ENCODE results near the gene PAX3.

Gene PAX3

GRCh38 chr2:222309766-222310165 lies 11.0 kb upstream of the PAX3 start:
- no peak for DNase-seq

- peak in 1 of 2 donors; percentile 39 for DNase-seq
Observed at GRCh38 chr2:222309361-222309760, 10.6 kb upstream of the PAX3 start.

GRCh38 chr2:222307978-222308730 lies 9.4 kb upstream of the PAX3 start:
- peak in 1 of 2 donors; percentile 50 for DNase-seq

GRCh38 chr2:222307143-222307756 lies 8.5 kb upstream of the PAX3 start:
- DNase-seq, result no peak

- no peak for DNase-seq
Observed at GRCh38 chr2:222306393-222307142, 7.8 kb upstream of the PAX3 start.

GRCh38 chr2:222305516-222306392 lies 7.0 kb upstream of the PAX3 start:
- peak; percentile 32 to 39 for DNase-seq

- no peak for DNase-seq
Observed at GRCh38 chr2:222304737-222305515, 6.1 kb upstream of the PAX3 start.

- DNase-seq, result peak; percentile 43 to 50
Observed at GRCh38 chr2:222303828-222304736, 5.3 kb upstream of the PAX3 start.

- DNase-seq, result no peak
Observed at GRCh38 chr2:222303045-222303827, 4.4 kb upstream of the PAX3 start.

GRCh38 chr2:222302178-222303018 lies 3.6 kb upstream of the PAX3 start:
- DNase-seq, result no peak

- DNase-seq, result no peak
Observed at GRCh38 chr2:222301796-222302118, 3.0 kb upstream of the PAX3 start.

GRCh38 chr2:222301053-222301795 lies 2.4 kb upstream of the PAX3 start:
- no peak for DNase-seq

GRCh38 chr2:222300726-222301052 lies 1.9 kb upstream of the PAX3 start:
- DNase-seq, result no peak

- DNase-seq, result no peak
Observed at GRCh38 chr2:222299906-222300725, 1.3 kb upstream of the PAX3 start.

- DNase-seq, result peak in 1 of 2 donors; percentile 26
Observed at GRCh38 chr2:222298001-222298310, 842 bp downstream of the PAX3 start.

- DNase-seq, result no peak
Observed at GRCh38 chr2:222297600-222297935, 1.2 kb downstream of the PAX3 start.

GRCh38 chr2:222296911-222297599 lies 1.7 kb downstream of the PAX3 start:
- no peak for DNase-seq
